GM23248 (cell line): ENCODE measurements around the gene CLDN11. TPM values are rescaled to one million over a fixed set of nuclear protein-coding genes. Genes with fewer than 3 reads are reported as not detected.

ENCODE experiments used
- DNase-seq: peaks from one replicate; pipeline ENCODE4 v3.0.0-alpha.2; 2015
- H2AFZ ChIP-seq: fragments of 200-600 bp; sonication (generic); 2 replicates; pipeline ENCODE4 v1.6.1; 2016; ENCODE audit warnings: antibody characterized with exemption
- H3F3A ChIP-seq: fragments of 200-600 bp; sonication (generic); 2 replicates; pipeline ENCODE4 v1.6.1; 2016; ENCODE audit warnings: mild to moderate bottlenecking, antibody characterized with exemption, mixed run types; ENCODE audit not compliant: insufficient read depth
- H3K27ac ChIP-seq: fragments of 200-600 bp; sonication (generic); 2 replicates; pipeline ENCODE4 v1.5.1; 2016; ENCODE audit warnings: mild to moderate bottlenecking
- H3K27me3 ChIP-seq: fragments of 200-600 bp; sonication (generic); replicated peaks from 2 replicates; pipeline ENCODE4 v1.6.1; 2016; ENCODE audit warnings: mild to moderate bottlenecking; ENCODE audit not compliant: insufficient read depth
- H3K36me3 ChIP-seq: fragments of 200-600 bp; sonication (generic); 2 replicates; pipeline ENCODE4 v1.6.1; 2016; ENCODE audit warnings: low read depth, mild to moderate bottlenecking
- H3K4me1 ChIP-seq: fragments of 200-600 bp; sonication (generic); 2 replicates; pipeline ENCODE4 v1.6.1; 2016; ENCODE audit warnings: mild to moderate bottlenecking; ENCODE audit not compliant: insufficient read depth
- H3K4me2 ChIP-seq: fragments of 200-600 bp; sonication (generic); one replicate; pipeline ENCODE4 v1.6.1; 2016; ENCODE audit warnings: mild to moderate bottlenecking; ENCODE audit not compliant: unreplicated experiment
- H3K4me3 ChIP-seq: fragments of 200-600 bp; sonication (generic); 2 replicates; pipeline ENCODE4 v1.5.1; 2016; ENCODE audit warnings: mild to moderate bottlenecking
- H3K79me2 ChIP-seq: fragments of 200-600 bp; sonication (generic); 2 replicates; pipeline ENCODE4 v1.6.1; 2016; ENCODE audit warnings: mild to moderate bottlenecking; ENCODE audit not compliant: insufficient read depth
- H3K9ac ChIP-seq: fragments of 200-600 bp; sonication (generic); 2 replicates; pipeline ENCODE4 v1.6.1; 2016; ENCODE audit warnings: mild to moderate bottlenecking
- H3K9me2 ChIP-seq: fragments of 200-600 bp; sonication (generic); 2 replicates; pipeline ENCODE4 v1.6.1; 2016; ENCODE audit warnings: mixed run types, mild to moderate bottlenecking, moderate library complexity; ENCODE audit not compliant: insufficient read depth
- H3K9me3 ChIP-seq: fragments of 200-600 bp; sonication (generic); one replicate; pipeline ENCODE4 v1.6.1; 2017; ENCODE audit warnings: low read depth
- H4K20me1 ChIP-seq: fragments of 200-600 bp; sonication (generic); 2 replicates; pipeline ENCODE4 v1.6.0; 2016; ENCODE audit not compliant: insufficient read depth
- EZH2 ChIP-seq: fragments of 200-600 bp; sonication (generic); IDR thresholded peaks from 2 replicates; pipeline ENCODE4 v1.6.1; 2018; ENCODE audit warnings: antibody characterized with exemption, mild to moderate bottlenecking; ENCODE audit not compliant: insufficient read depth, poor library complexity, severe bottlenecking
- EZH2phosphoT487 ChIP-seq: fragments of 200-600 bp; sonication (generic); IDR thresholded peaks from 2 replicates; pipeline ENCODE4 v1.6.1; 2018; ENCODE audit warnings: antibody characterized with exemption, moderate library complexity, mild to moderate bottlenecking, low read depth; ENCODE audit not compliant: insufficient read depth
- WGBS, 2 experiments: methylation state at CpG; one replicate each; pipeline ENCODE4 v1.1.6; 2015 to 2017; ENCODE audit warnings: low lambda C conversion rate in 2 of 2, low coverage in 1 of 2; ENCODE audit errors: missing lambda C conversion rate in 2 of 2; 5-methylcytosine and 5-hydroxymethylcytosine counted together
- in situ Hi-C: fragments of 300-500 bp; cut with MboI; formaldehyde crosslinking; loops from 2 replicates; pipeline ENCODE4 v1.15.0; 2020
- polyA plus RNA-seq: library from polyadenylated mRNA; unstranded; fragments of >200 nt; fragmentation: Nextera tagmentation; extraction: Ambion mirVana; gene quantifications from 2 replicates; pipeline ENCODE4 v1.2.1, GENCODE V29; 2016
- total RNA-seq: library from RNA; depleted of rRNA; stranded (reverse); fragments of >200 nt; shearing (Covaris generic); gene quantifications from 2 replicates; pipeline ENCODE4 v1.2.3, GENCODE V29; 2014

The CLDN11 gene
- total and polyA plus RNA-seq, 2 experiments from 2014 or later, result 81.9 to 84.9 TPM

DNA sequence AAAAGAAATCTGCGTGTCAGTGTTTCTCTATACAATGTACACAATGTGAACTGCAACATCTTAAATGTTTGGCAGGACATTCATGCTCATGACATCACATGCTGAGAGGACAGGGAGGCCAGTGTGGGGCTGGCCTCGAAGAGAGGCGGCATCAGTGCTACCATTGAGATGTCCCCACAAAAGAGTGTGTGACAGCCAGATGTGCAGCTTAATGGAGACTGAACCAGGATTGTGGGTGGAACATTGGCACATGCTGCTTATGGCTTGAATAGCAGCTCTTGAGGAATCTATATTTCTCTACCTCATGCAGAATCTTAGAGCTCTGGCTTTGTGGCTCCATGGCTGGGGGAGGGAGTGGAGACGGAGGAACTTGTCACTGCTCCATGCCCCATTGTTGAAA, 18.5 kb downstream of the CLDN11 start:
- no peak overlapping the region for H3K9ac ChIP-seq
- WGBS, 2 experiments, result 88 to 93% methylated on average over 4 of the region's 4 CpGs
- no peaks in the 10 kb centered on the region for H3K27me3 ChIP-seq
- no peak overlapping the region for H3K27ac ChIP-seq
- peaks cover 3% of the 10 kb centered on the region; the same call in 1 of the 2 replicates for H3K4me1 ChIP-seq
- peaks cover 43% of the 10 kb centered on the region for H3K36me3 ChIP-seq
- no peaks in the 10 kb centered on the region for H3K79me2 ChIP-seq
- in situ Hi-C loops, result no loop called here
- H3K9me3 ChIP-seq, result no peaks in the 10 kb centered on the region
- no peak overlapping the region for H3K4me2 ChIP-seq
- H3K9me2 ChIP-seq, result peaks cover 6% of the 10 kb centered on the region; the same call in 1 of the 2 replicates
- DNase-seq, result no peak
- H2AFZ ChIP-seq, result no peak overlapping the region
- TF ChIP-seq EZH2 (no peak), EZH2phosphoT487 (no peak)
- H4K20me1 ChIP-seq, result no peaks in the 10 kb centered on the region
- no peak overlapping the region for H3K4me3 ChIP-seq
- peaks cover 60% of the 10 kb centered on the region for H3F3A ChIP-seq

DNA sequence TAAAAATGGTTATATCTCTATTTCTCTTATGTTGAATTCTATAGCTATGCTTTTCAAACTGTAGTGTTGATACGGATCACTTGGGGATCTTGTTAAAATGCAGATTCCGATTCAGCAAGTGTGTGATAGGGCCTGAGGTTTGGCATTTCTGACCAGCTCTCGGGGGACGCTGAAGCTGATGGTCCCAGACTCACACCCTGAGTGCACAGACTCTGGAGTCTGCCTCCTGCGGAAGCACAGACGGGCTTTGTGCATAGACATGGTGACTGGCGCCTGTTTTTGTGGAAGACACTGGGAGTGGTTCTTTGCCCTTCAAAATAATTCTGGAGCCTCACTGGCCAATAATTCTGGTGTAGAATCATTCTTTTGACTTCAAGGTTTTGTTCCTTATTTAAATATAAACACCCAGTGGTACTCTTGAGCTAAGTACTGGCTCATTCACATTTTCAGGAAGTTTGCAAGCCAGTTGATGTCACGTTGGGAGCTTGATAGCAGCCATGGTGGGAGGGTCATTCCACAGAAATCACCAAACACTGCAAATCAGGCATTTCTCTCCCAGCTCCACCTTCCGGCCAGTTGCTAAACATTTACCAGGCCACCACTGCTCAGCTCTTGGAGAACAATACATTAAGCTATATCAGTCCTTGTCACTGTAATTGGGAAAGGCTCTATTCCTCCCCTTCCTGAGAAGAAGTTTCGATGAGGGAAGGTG, 19.2 kb downstream of the CLDN11 start:
- Histone ChIP-seq H3K4me1 (peaks cover 3% of the 10 kb centered on the region; the same call in 1 of the 2 replicates), H3K4me2 (no peak overlapping the region), H3K4me3 (no peak overlapping the region), H3K9me3 (no peaks in the 10 kb centered on the region), H4K20me1 (no peaks in the 10 kb centered on the region), H3K27ac (no peak overlapping the region), H3K9ac (no peak overlapping the region), H3K79me2 (no peaks in the 10 kb centered on the region), H3F3A (peaks cover 64% of the 10 kb centered on the region), H3K36me3 (peaks cover 43% of the 10 kb centered on the region), H2AFZ (no peak overlapping the region), H3K9me2 (peaks cover 6% of the 10 kb centered on the region; the same call in 1 of the 2 replicates), H3K27me3 (no peaks in the 10 kb centered on the region)
- DNase-seq, result no peak
- 86 to 89% methylated on average over 10 of the region's 10 CpGs for WGBS, 2 experiments
- in situ Hi-C loops, result no loop called here
- TF ChIP-seq EZH2phosphoT487, result no peak
- no peak for TF ChIP-seq EZH2

DNA sequence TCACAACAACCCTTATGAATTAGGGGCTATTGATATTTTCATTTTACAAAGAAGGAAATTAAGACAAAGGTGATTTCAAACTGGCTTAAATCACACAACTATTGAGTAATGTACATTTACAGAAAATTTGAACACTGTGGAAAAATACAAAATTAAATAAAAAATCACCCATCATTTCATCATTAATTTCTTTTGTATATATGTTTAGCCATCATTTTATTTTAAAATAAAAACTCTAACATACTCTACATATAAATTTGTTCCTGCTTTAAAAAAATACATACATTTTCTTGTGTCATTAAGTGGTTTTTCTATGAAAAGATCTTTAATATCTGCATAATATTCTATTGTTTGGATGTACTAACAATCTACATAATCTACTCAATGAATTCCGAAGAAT, 20.2 kb downstream of the CLDN11 start:
- no peaks in the 10 kb centered on the region for H4K20me1 ChIP-seq
- no peak for TF ChIP-seq EZH2phosphoT487
- no peak for TF ChIP-seq EZH2
- no peaks in the 10 kb centered on the region for H3K79me2 ChIP-seq
- no peak overlapping the region for H3K9ac ChIP-seq
- no peaks in the 10 kb centered on the region for H3K27me3 ChIP-seq
- H3K9me2 ChIP-seq, result peaks cover 6% of the 10 kb centered on the region; the same call in 1 of the 2 replicates
- no peak overlapping the region for H2AFZ ChIP-seq
- peaks cover 64% of the 10 kb centered on the region for H3F3A ChIP-seq
- H3K4me3 ChIP-seq, result no peak overlapping the region
- in situ Hi-C loops, result no loop called here
- H3K9me3 ChIP-seq, result no peaks in the 10 kb centered on the region
- 88 to 100% methylated on average over 1 of the region's 1 CpG for WGBS, 2 experiments
- no peak overlapping the region for H3K27ac ChIP-seq
- peaks cover 39% of the 10 kb centered on the region for H3K36me3 ChIP-seq
- DNase-seq, result no peak
- H3K4me1 ChIP-seq, result peaks cover 3% of the 10 kb centered on the region; the same call in 1 of the 2 replicates
- H3K4me2 ChIP-seq, result no peak overlapping the region

DNA sequence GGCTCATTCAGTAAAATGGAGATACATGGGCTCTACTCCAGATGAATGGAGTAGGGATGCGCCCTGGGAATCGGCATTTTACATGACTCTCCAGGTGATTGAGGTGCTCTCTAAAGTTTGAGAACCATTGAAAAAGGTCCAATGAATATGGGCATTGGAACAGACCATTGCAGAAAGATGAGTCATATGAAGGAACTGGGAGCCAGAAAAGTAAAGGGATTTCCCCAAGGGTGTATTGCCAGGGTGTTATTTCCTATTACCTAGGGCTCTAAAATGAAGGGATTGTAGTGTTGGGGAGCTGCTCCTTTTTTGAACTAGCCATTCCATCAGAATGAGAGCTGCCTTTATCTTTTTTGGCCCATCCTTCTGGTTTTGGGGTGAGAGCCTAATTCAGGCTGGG, 21.7 kb downstream of the CLDN11 start:
- Histone ChIP-seq H3K27me3 (no peaks in the 10 kb centered on the region), H2AFZ (no peak overlapping the region), H3F3A (peaks cover 50% of the 10 kb centered on the region), H3K27ac (no peak overlapping the region), H3K9me3 (no peaks in the 10 kb centered on the region), H3K4me2 (no peak overlapping the region), H3K36me3 (peaks cover 24% of the 10 kb centered on the region), H3K4me1 (peaks cover 3% of the 10 kb centered on the region; the same call in 1 of the 2 replicates), H3K9ac (no peak overlapping the region), H3K79me2 (no peaks in the 10 kb centered on the region), H3K4me3 (no peak overlapping the region), H4K20me1 (no peaks in the 10 kb centered on the region), H3K9me2 (peaks cover 6% of the 10 kb centered on the region; the same call in 1 of the 2 replicates)
- DNase-seq, result peak; percentile 48
- WGBS, 2 experiments, result 94 to 99% methylated on average over 2 of the region's 2 CpGs
- in situ Hi-C loops, result no loop called here
- TF ChIP-seq EZH2phosphoT487 (no peak), EZH2 (no peak)
